Tibial nerve (tissue), 4 donors: ENCODE results near the gene DCBLD2.

Source experiments
- EP300 ChIP-seq, 2 donors: sonication (generic); formaldehyde crosslinking; IDR thresholded peaks; one replicate each; pipeline ENCODE4 v1.6.1; 2017; ENCODE audit warnings: antibody characterized with exemption in 2 of 2, mild to moderate bottlenecking in 1 of 2
- POLR2A ChIP-seq, 2 donors: fragments of 450-650 bp; IDR thresholded peaks; one replicate each; pipeline ENCODE4 v1.6.1; 2017; ENCODE audit warnings: antibody characterized with exemption in 2 of 2, mild to moderate bottlenecking in 2 of 2, moderate library complexity in 2 of 2
- TF ChIP-seq, protein P1 (sequence below), 5 experiments: fragments of 200-600 bp in 3 of 5; fragments of 450-650 bp in 2 of 5; sonication (generic) in 3 of 5; IDR thresholded peaks; one replicate each; pipeline ENCODE4 v1.5.1; 2016 to 2019; ENCODE audit warnings: antibody characterized with exemption in 5 of 5, mild to moderate bottlenecking in 3 of 5, moderate library complexity in 2 of 5

DNA sequence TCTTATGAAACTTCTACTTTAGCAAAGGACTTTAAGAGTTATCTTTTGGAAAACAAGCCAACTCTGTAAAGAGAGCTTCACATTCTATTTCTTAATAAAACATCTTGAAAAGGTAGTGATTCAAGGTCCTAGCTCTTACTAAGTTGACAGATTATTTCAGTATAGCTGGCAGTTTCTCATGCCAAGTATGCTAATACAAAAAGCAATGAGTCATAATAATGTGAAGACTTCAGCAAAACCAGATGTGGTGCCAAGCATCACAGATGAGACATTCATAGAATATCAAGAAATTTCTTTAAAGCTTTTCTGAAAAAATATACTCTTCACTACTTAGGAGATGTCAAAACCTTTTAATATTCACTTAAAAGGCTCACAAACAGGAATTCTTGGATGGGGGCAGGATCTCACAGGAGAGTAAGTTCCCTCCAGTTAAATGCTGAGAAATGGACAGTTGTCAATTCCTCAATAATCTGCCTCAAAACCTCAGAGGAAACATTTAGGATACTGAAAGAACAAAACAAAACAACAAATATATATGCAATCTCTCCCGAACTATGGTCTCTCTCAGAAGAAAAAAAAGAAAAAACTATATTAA is 45.6 kb downstream of the DCBLD2 start:
- TF ChIP-seq, protein P1, sequence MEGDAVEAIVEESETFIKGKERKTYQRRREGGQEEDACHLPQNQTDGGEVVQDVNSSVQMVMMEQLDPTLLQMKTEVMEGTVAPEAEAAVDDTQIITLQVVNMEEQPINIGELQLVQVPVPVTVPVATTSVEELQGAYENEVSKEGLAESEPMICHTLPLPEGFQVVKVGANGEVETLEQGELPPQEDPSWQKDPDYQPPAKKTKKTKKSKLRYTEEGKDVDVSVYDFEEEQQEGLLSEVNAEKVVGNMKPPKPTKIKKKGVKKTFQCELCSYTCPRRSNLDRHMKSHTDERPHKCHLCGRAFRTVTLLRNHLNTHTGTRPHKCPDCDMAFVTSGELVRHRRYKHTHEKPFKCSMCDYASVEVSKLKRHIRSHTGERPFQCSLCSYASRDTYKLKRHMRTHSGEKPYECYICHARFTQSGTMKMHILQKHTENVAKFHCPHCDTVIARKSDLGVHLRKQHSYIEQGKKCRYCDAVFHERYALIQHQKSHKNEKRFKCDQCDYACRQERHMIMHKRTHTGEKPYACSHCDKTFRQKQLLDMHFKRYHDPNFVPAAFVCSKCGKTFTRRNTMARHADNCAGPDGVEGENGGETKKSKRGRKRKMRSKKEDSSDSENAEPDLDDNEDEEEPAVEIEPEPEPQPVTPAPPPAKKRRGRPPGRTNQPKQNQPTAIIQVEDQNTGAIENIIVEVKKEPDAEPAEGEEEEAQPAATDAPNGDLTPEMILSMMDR (IDR thresholded peaks at IDR 0.05): no peak
- TF ChIP-seq POLR2A (IDR thresholded peaks at IDR 0.05): no peak
- TF ChIP-seq EP300 (IDR thresholded peaks at IDR 0.05): no peak
